Measurements from ENCODE around the gene POM121L2. TPM values are rescaled to one million over a fixed set of nuclear protein-coding genes. Genes with fewer than 3 reads are reported as not detected.

Gene POM121L2
- total RNA-seq = not detected in 2 replicates

DNA sequence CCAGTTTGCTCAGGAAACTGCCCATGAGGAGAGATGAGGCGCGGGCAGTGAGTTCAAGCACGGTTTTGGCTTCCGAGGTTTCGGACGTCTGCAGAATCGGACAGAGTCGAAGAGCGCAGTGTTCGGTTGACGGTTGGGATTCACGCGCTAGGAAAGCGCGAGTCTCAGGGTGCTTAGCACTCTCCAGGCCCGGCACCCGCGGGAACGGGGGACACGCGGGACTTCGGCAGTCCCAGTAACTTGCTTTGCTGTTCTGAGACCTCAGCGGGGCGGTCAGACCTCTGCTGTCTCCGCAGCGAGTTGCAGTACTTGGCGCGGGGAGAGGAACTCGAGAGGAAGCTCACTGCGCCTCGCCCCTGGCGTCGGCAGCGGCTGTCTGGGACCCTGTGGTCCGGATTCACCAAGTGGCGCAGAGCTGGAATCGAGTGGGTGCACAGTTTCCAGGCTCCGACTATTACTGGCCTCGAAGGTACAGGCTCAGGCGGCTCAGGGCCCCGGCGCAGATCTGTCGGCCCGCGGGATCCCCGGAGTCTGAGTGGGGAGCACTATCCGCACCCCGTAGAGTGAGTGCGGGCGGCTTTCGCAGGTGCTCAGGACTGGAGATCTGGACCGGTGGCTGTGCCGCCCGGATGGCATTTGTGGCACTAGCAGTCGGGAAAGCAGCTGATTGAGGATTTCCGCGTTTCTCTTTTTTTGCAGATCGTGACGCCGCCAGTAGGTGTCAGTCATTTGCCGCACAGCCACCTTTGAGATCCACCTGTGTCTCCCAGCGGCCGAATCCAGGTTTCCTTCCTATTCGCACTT is at the start of gene POM121L2:
TSS of gene POM121L2 (minus strand) at position 128 of the 804 bp plus-strand sequence. CDS start at position 25, 103 bp downstream.

Other genes starting within 250 kb of the POM121L2 start
- not detected in 2 replicates for gene PRSS16, start 64.6 kb downstream of the POM121L2 start, total RNA-seq
- 1.8 and 2.3 TPM in 2 replicates for gene ZNF391, start 76.5 kb upstream of the POM121L2 start, total RNA-seq
- gene ZNF184, start 160.8 kb upstream of the POM121L2 start, total RNA-seq = 7.8 and 11.8 TPM in 2 replicates